ENCODE results near the gene IGFALS. TPM values are rescaled to one million over a fixed set of nuclear protein-coding genes. Genes with fewer than 3 reads are reported as not detected.

Gene IGFALS
- total and polyA plus RNA-seq, 2 of the 4 experiments (the other 2 are of a cell fraction) = not detected

- no peak overlapping the region for H3K14ac ChIP-seq (replicated peaks; ENCODE audit: low read depth, low read length)
- no peak for TF ChIP-seq MXI1 (IDR thresholded peaks at IDR 0.05; ENCODE audit: borderline replicate concordance, low read depth, low read length)
- TF ChIP-seq NFE2L2 (IDR thresholded peaks at IDR 0.05; ENCODE audit: low read depth, low read length) = no peak
- TF ChIP-seq RAD21 (IDR thresholded peaks at IDR 0.05; ENCODE audit: low read length) = no peak
- no peak for TF ChIP-seq MAZ (IDR thresholded peaks at IDR 0.05; ENCODE audit: borderline replicate concordance, low read depth, low read length)
- TF ChIP-seq POLR2A (IDR thresholded peaks at IDR 0.05; ENCODE audit: low read depth, low read length) = no peak
- TF ChIP-seq RFX5 (IDR thresholded peaks at IDR 0.05; ENCODE audit: low read depth, low read length) = no peak
- TF ChIP-seq CHD1 (IDR thresholded peaks at IDR 0.05; ENCODE audit: low read depth, low read length) = no peak
- no peak for TF ChIP-seq FOS (IDR thresholded peaks at IDR 0.05; ENCODE audit: low read depth, low read length)
- no peak for TF ChIP-seq BHLHE40 (IDR thresholded peaks at IDR 0.05; ENCODE audit: low read depth, low read length)
- no peak for TF ChIP-seq CTCF (conservative IDR thresholded peaks at IDR 0.05; ENCODE audit: low read depth, low read length)
- no peak for TF ChIP-seq CEBPB (IDR thresholded peaks at IDR 0.05; ENCODE audit: low read depth, low read length)
- TF ChIP-seq ELK1 (IDR thresholded peaks at IDR 0.05; ENCODE audit: borderline replicate concordance, low read depth, low read length) = no peak
- no peak overlapping the region for H3K4me3 ChIP-seq (ENCODE audit: insufficient read depth, low read depth, low read length)
- H2AFZ ChIP-seq (replicated peaks; ENCODE audit: low read length, poor library complexity) = peak overlapping the region; percentile 52
- H3K56ac ChIP-seq (ENCODE audit: extremely low read depth, insufficient read depth, low read length) = no peak overlapping the region
- H4K20me1 ChIP-seq (ENCODE audit: insufficient read depth, low read length) = peaks cover 16% of the 10 kb centered on the region
- no peak overlapping the region for H4K5ac ChIP-seq (ENCODE audit: low read depth, low read length)
- H3K9me1 ChIP-seq (ENCODE audit: insufficient read depth, low read length) = peaks cover 7% of the 10 kb centered on the region; the same call in 1 of the 2 replicates
- no peaks in the 10 kb centered on the region for H3K27me3 ChIP-seq (ENCODE audit: control insufficient read depth, insufficient read depth, low read length)
- no peak overlapping the region for H2BK20ac ChIP-seq (ENCODE audit: low read depth, low read length)
- dilution Hi-C loops (cut with HindIII; ENCODE audit: low sequenced_read_pairs, unreplicated experiment) = no loop called here
- no peak overlapping the region for H2BK5ac ChIP-seq (ENCODE audit: low read depth, low read length, poor library complexity, severe bottlenecking)
- BruUV-seq (replicated peaks) = no TSS peak
- 84% methylated on average over 12 of the region's 34 CpGs; no CpG with 5 or more reads in 1 of the 2 experiments for WGBS, 2 experiments (ENCODE audit: extremely low coverage in 2 of 2, insufficient read length in 1 of 2)
- no peak overlapping the region for H2BK120ac ChIP-seq (ENCODE audit: low read depth, low read length)
- H3K23ac ChIP-seq (ENCODE audit: low read depth, low read length) = no peak overlapping the region
- no peak for DNase-seq
- H3K36me3 ChIP-seq (ENCODE audit: control insufficient read depth, insufficient read depth, low read length) = peaks cover 31% of the 10 kb centered on the region
- ChIA-PET POLR2A (ENCODE audit: unreplicated experiment) (no interaction called here), CTCF (no interaction called here)
- H3K9ac ChIP-seq (ENCODE audit: low read depth, low read length) = no peak overlapping the region
- H3K4me1 ChIP-seq (ENCODE audit: control insufficient read depth, insufficient read depth, low read length) = peaks cover 11% of the 10 kb centered on the region
- no peak overlapping the region for H3K18ac ChIP-seq (ENCODE audit: low read depth, low read length)
- H3K4ac ChIP-seq (ENCODE audit: low read depth, low read length) = no peak overlapping the region
- in situ Hi-C loops (cut with MboI; ENCODE audit: low sequenced_read_pairs) = no loop called here
- H3K79me1 ChIP-seq (ENCODE audit: low read depth in 1 of 2, low read length in 2 of 2) = peaks cover 9 to 61% of the 10 kb centered on the region in 2 experiments
- H4K8ac ChIP-seq (ENCODE audit: low read depth in 2 of 2, low read length in 2 of 2) = no peak overlapping the region
- H2AK5ac ChIP-seq (ENCODE audit: low read depth, low read length) = no peak overlapping the region
- no peak overlapping the region for H2BK15ac ChIP-seq (ENCODE audit: low read depth, low read length)
- ATAC-seq (ENCODE audit: low read depth) = no peak
- H3K9me3 ChIP-seq (ENCODE audit: control insufficient read depth, insufficient read depth, low read length) = no peaks in the 10 kb centered on the region
- H3K4me2 ChIP-seq (ENCODE audit: low read depth, low read length) = no peak overlapping the region
- H4K91ac ChIP-seq (ENCODE audit: insufficient read depth, low read depth, low read length) = no peak overlapping the region
- H2AK9ac ChIP-seq (replicated peaks; ENCODE audit: low read depth, low read length, poor library complexity) = peak overlapping the region; percentile 52
- no peak overlapping the region for H3K27ac ChIP-seq (ENCODE audit: insufficient read depth, low read length)
- intact Hi-C loops (cut with micrococcal nuclease) = no loop called here
These were observed 15.0 kb downstream of the IGFALS start for GRCh38 chr16:1778200-1779179.
